MCF 10A (cell line): Measurements from ENCODE around the gene TOGARAM2. TPM values are rescaled to one million over a fixed set of nuclear protein-coding genes. Genes with fewer than 3 reads are reported as not detected.
A peak's percentile ranks its signal among the peaks of the same experiment; 100 is the strongest.

Experiments used
- BruUV-seq: library from RNA; stranded (reverse); fragments of 400-500 nt; replicated peaks from 2 replicates; lab custom pipeline; 2021; lab: Mats Ljungman, UMichigan
- CTCF ChIA-PET: fragments of 300-600 bp; sonication (Branson Sonifier 250); formaldehyde crosslinking; extraction: SDS; loops from one replicate; lab custom pipeline; 2021; ENCODE audit warnings: antibody characterized with exemption, inconsistent platforms; lab: Yijun Ruan, JAX
- POLR2A ChIA-PET: fragments of 300-600, 350-650 bp; sonication (Branson Sonifier 250); formaldehyde crosslinking; extraction: SDS; loops from one replicate; lab custom pipeline; 2020; ENCODE audit warnings: antibody characterized with exemption, inconsistent platforms; lab: Yijun Ruan, JAX
- DNase-seq: peaks from one replicate; pipeline ENCODE4 v3.0.0-alpha.2; 2018; ENCODE audit not compliant: unreplicated experiment
- H3K27ac Mint-ChIP-seq: one replicate; pipeline ENCODE4 v1.8.0; 2022; ENCODE audit warnings: mild to moderate bottlenecking, low read depth, mixed read lengths; ENCODE audit not compliant: unreplicated experiment
- H3K27me3 Mint-ChIP-seq: one replicate; pipeline ENCODE4 v1.8.0; 2022; ENCODE audit warnings: mixed read lengths; ENCODE audit not compliant: insufficient read depth, unreplicated experiment
- H3K36me3 Mint-ChIP-seq: one replicate; pipeline ENCODE4 v1.8.0; 2022; ENCODE audit warnings: mild to moderate bottlenecking, moderate library complexity, mixed read lengths; ENCODE audit not compliant: insufficient read depth, unreplicated experiment
- H3K4me1 Mint-ChIP-seq: one replicate; pipeline ENCODE4 v1.8.0; 2022; ENCODE audit warnings: mixed read lengths; ENCODE audit not compliant: insufficient read depth, unreplicated experiment
- H3K4me3 Mint-ChIP-seq: one replicate; pipeline ENCODE4 v1.8.0; 2022; ENCODE audit warnings: mild to moderate bottlenecking, moderate library complexity, mixed read lengths; ENCODE audit not compliant: unreplicated experiment
- H3K9me3 Mint-ChIP-seq: one replicate; pipeline ENCODE4 v1.8.0; 2022; ENCODE audit warnings: mixed read lengths; ENCODE audit not compliant: unreplicated experiment
- intact Hi-C: fragments of 100-400 bp; cut with micrococcal nuclease; formaldehyde crosslinking; loops from 2 replicates; pipeline ENCODE4 v1.14.1; 2022
- total RNA-seq: library from RNA; stranded (reverse); gene quantifications from 2 replicates; pipeline ENCODE4 v1.2.3, GENCODE V29; 2022
- TF ChIP-seq, protein P1 (sequence below): fragments of 200-600 bp; IDR thresholded peaks from one replicate; pipeline ENCODE4 v1.8.0; 2022; ENCODE audit warnings: antibody characterized with exemption, mild to moderate bottlenecking; ENCODE audit not compliant: unreplicated experiment

TOGARAM2 gene
- total RNA-seq, 1 experiment from 2014 or later, result 0.16 TPM

DNA sequence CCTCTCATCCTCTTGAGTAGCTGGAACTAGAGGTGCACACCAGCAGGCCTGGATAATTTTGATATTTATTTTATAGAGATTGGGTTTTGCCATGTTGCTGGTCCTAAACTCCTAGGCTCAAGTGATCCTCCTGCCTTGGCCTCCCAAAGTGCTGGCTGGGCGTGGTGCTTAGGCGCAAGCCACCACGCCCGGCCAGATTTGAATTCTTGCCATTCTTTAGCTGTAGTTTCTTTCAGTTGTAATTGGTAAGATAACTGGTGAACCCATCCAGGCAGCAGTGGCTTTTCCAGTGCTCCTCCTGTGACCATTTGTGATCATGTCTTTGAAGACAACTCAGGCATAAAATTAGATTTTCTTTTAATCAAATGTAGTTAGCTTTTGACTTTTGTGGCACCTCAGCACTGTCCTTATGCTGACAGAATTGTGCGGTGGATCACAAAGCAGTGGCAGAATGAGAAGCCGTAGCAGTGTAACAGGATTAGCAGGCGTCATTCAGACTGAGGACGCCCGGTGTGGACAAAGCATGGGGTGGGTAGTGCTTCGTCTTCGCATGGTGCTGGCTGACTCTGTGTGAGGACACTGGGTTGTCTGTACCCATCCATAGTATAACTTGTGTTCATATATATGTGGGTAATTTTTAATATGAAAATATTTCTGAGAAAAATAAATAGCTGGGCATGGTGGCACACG, 30.0 kb upstream of the TOGARAM2 start:
- no peak overlapping the region for H3K4me3 Mint-ChIP-seq
- intact Hi-C loops, result loop anchor here (10.0 kb wide), 1 partner anchor 126 kb away; no protein-coding TSS in a partner anchor
- TF ChIP-seq, protein P1, sequence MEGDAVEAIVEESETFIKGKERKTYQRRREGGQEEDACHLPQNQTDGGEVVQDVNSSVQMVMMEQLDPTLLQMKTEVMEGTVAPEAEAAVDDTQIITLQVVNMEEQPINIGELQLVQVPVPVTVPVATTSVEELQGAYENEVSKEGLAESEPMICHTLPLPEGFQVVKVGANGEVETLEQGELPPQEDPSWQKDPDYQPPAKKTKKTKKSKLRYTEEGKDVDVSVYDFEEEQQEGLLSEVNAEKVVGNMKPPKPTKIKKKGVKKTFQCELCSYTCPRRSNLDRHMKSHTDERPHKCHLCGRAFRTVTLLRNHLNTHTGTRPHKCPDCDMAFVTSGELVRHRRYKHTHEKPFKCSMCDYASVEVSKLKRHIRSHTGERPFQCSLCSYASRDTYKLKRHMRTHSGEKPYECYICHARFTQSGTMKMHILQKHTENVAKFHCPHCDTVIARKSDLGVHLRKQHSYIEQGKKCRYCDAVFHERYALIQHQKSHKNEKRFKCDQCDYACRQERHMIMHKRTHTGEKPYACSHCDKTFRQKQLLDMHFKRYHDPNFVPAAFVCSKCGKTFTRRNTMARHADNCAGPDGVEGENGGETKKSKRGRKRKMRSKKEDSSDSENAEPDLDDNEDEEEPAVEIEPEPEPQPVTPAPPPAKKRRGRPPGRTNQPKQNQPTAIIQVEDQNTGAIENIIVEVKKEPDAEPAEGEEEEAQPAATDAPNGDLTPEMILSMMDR, result no peak
- H3K36me3 Mint-ChIP-seq, result peaks cover 58% of the 10 kb centered on the region
- ChIA-PET CTCF (interaction anchor here (0.6 to 1.3 kb wide), 10 partner anchors 14 to 1195 kb away, joined by 3 to 6 read pairs (median 3); no protein-coding TSS in a partner anchor), POLR2A (interaction anchor here (1.1 to 1.6 kb wide), 5 partner anchors 8 to 215 kb away, joined by 3 to 6 read pairs (median 4); no protein-coding TSS in a partner anchor)
- peaks cover 17% of the 10 kb centered on the region for H3K9me3 Mint-ChIP-seq
- peak overlapping the region; percentile 82 for H3K27ac Mint-ChIP-seq
- BruUV-seq, result no TSS peak
- peaks cover 44% of the 10 kb centered on the region for H3K4me1 Mint-ChIP-seq
- H3K27me3 Mint-ChIP-seq, result no peaks in the 10 kb centered on the region
- no peak for DNase-seq

- Mint-ChIP-seq H3K4me3 (peak overlapping the region; percentile 43), H3K27me3 (no peaks in the 10 kb centered on the region), H3K4me1 (peaks cover 39% of the 10 kb centered on the region), H3K9me3 (peaks cover 17% of the 10 kb centered on the region), H3K36me3 (peaks cover 47% of the 10 kb centered on the region), H3K27ac (peak overlapping the region; percentile 82)
- TF ChIP-seq, protein P1, result no peak
- BruUV-seq, result no TSS peak
- POLR2A ChIA-PET, result interaction anchor here (0.7 to 1.6 kb wide), 10 partner anchors 9 to 444 kb away, joined by 3 to 6 read pairs (median 3); no protein-coding TSS in a partner anchor
- CTCF ChIA-PET, result interaction anchor here (0.6 to 1.3 kb wide), 10 partner anchors 18 to 1194 kb away, joined by 3 to 6 read pairs (median 3); no protein-coding TSS in a partner anchor
- peak; percentile 82 for DNase-seq
- intact Hi-C loops, result loop anchor here (10.0 kb wide), 1 partner anchor 127 kb away; no protein-coding TSS in a partner anchor
These were observed 28.9 kb upstream of the TOGARAM2 start for GRCh38 chr2:28951910-28952835.

DNA sequence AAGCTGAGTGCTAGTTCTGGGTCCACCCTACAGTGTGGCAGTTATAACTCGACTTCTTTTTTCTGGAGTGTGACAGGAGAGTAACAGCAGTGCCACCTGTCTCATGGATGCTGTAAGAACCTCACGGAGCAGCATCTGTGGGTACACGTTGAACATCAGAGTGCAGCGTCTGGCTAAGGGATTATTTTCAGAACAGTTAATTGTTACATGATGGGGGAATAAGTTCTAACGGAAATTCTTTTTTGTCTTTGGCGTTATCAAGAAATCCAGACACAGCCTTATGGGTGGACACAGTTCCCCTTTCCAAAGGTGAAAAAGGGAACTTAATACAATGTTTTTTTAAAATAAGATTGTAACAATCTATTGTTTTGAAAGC, 28.3 kb upstream of the TOGARAM2 start:
- TF ChIP-seq, protein P1, result no peak
- Mint-ChIP-seq H3K27ac (peak overlapping the region; percentile 82), H3K27me3 (no peaks in the 10 kb centered on the region), H3K4me1 (peaks cover 44% of the 10 kb centered on the region), H3K4me3 (no peak overlapping the region), H3K36me3 (peaks cover 40% of the 10 kb centered on the region), H3K9me3 (peaks cover 17% of the 10 kb centered on the region)
- ChIA-PET POLR2A (interaction anchor here (1.1 to 1.6 kb wide), 4 partner anchors 21 to 128 kb away, joined by 3 to 6 read pairs (median 4); no protein-coding TSS in a partner anchor), CTCF (no interaction called here)
- BruUV-seq, result no TSS peak
- intact Hi-C loops, result loop anchor here (10.0 kb wide), 1 partner anchor 128 kb away; no protein-coding TSS in a partner anchor
- no peak for DNase-seq
